GM10248 (cell line): ENCODE results near the gene FCRLB.
A peak's percentile ranks its signal among the peaks of the same experiment; 100 is the strongest.
"Not testable (repeated sequence)": the region's sequence is repeated elsewhere in the genome, so short reads cannot be mapped to it uniquely, and the experiment has no call there.

Source experiments
- CTCF ChIA-PET: fragments of 300-600 bp; sonication (Branson Sonifier 250); formaldehyde crosslinking; extraction: SDS; loops from one replicate; lab custom pipeline; 2021; ENCODE audit warnings: antibody characterized with exemption; lab: Yijun Ruan, JAX
- POLR2A ChIA-PET: fragments of 350-650 bp; sonication (Branson Sonifier 250); formaldehyde crosslinking; extraction: SDS; loops from one replicate; lab custom pipeline; 2020; ENCODE audit warnings: antibody characterized with exemption; lab: Yijun Ruan, JAX
- DNase-seq: peaks from one replicate; pipeline ENCODE4 v3.0.0; 2012; ENCODE audit errors: extremely low spot score
- CTCF ChIP-seq: IDR thresholded peaks from 2 replicates; pipeline ENCODE4 v1.5.1; 2012; ENCODE audit warnings: mild to moderate bottlenecking, low read depth; ENCODE audit errors: extremely low read depth, missing control alignments, control extremely low read depth

FCRLB gene

GRCh38 chr1:161720422-161720821 is 922 bp upstream of the FCRLB start:
- DNase-seq, result no peak
- TF ChIP-seq CTCF, result no peak
- CTCF ChIA-PET, result no interaction called here
- POLR2A ChIA-PET, result no interaction called here

- no peak for DNase-seq
- POLR2A ChIA-PET, result no interaction called here
- CTCF ChIA-PET, result interaction anchor here (0.7 to 2.5 kb wide), 4 partner anchors 8 to 20 kb away, joined by 3 to 19 read pairs (median 7); partner anchors contain the start of gene FCRLA
- TF ChIP-seq CTCF, result no peak
Observed at GRCh38 chr1:161721738-161722343, 497 bp downstream of the FCRLB start.

GRCh38 chr1:161722406-161722805 is 1.1 kb downstream of the FCRLB start:
- ChIA-PET CTCF (interaction anchor here (0.7 to 2.5 kb wide), 4 partner anchors 8 to 19 kb away, joined by 3 to 19 read pairs (median 7); partner anchors contain the start of gene FCRLA), POLR2A (no interaction called here)
- TF ChIP-seq CTCF, result no peak
- no peak for DNase-seq

GRCh38 chr1:161723459-161724141 is 2.3 kb downstream of the FCRLB start:
- DNase-seq, result no peak
- ChIA-PET POLR2A (interaction anchor here (0.5 kb wide), 1 partner anchor 216 kb away, joined by 9 read pairs; no protein-coding TSS in a partner anchor), CTCF (interaction anchor here (1.4 to 2.5 kb wide), 3 partner anchors 8 to 14 kb away, joined by 4 to 19 read pairs (median 5); no protein-coding TSS in a partner anchor)
- TF ChIP-seq CTCF, result no peak

GRCh38 chr1:161725258-161725907 is 4.0 kb downstream of the FCRLB start:
- POLR2A ChIA-PET, result interaction anchor here (0.7 to 1.0 kb wide), 2 partner anchors 17 to 21 kb away, joined by 3 read pairs; no protein-coding TSS in a partner anchor
- not testable (repeated sequence) for DNase-seq
- CTCF ChIA-PET, result interaction anchor here (1.2 to 6.1 kb wide), 9 partner anchors 9 to 241 kb away, joined by 3 to 55 read pairs (median 8); partner anchors contain the start of genes DUSP12 and FCRLA

- TF ChIP-seq CTCF, result no peak
- ChIA-PET POLR2A (interaction anchor here (0.7 to 1.0 kb wide), 2 partner anchors 18 to 21 kb away, joined by 3 read pairs; no protein-coding TSS in a partner anchor), CTCF (interaction anchor here (1.0 to 6.1 kb wide), 11 partner anchors 9 to 241 kb away, joined by 3 to 55 read pairs (median 6); partner anchors contain the start of genes DUSP12 and FCRLA)
- peak; percentile 37 for DNase-seq
Observed at GRCh38 chr1:161725908-161726472, 4.6 kb downstream of the FCRLB start.
